Astrocyte of the cerebellum (primary cell): ENCODE data around the gene SEMA4D.
A peak's percentile ranks its signal among the peaks of the same experiment; 100 is the strongest.

Source experiments
- DNase-seq: peaks from one replicate; pipeline ENCODE4 v3.0.0-alpha.2; 2011; ENCODE audit warnings: low read depth
- H3K4me3 ChIP-seq: 2 replicates; pipeline ENCODE4 v1.5.1; 2011; ENCODE audit warnings: mild to moderate bottlenecking, low read depth, low read length, moderate library complexity
- CTCF ChIP-seq: IDR thresholded peaks from 2 replicates; pipeline ENCODE4 v1.5.1; 2012; ENCODE audit warnings: low read length, low read depth, moderate library complexity, mild to moderate bottlenecking; ENCODE audit errors: missing control alignments
- in situ Hi-C: cut with HindIII; loops from 2 replicates; pipeline ENCODE4 v1.10.0; 2017; ENCODE audit warnings: low sequenced_read_pairs

SEMA4D gene

GRCh38 chr9:89427621-89428221 is 70.2 kb downstream of the SEMA4D start:
- TF ChIP-seq CTCF, result no peak
- no peak overlapping the region for H3K4me3 ChIP-seq
- DNase-seq, result no peak
- in situ Hi-C loops, result no loop called here

GRCh38 chr9:89426384-89426961 is 71.4 kb downstream of the SEMA4D start:
- H3K4me3 ChIP-seq, result no peak overlapping the region
- in situ Hi-C loops, result no loop called here
- DNase-seq, result no peak
- no peak for TF ChIP-seq CTCF

GRCh38 chr9:89425921-89426383 is 72.0 kb downstream of the SEMA4D start:
- no peak overlapping the region for H3K4me3 ChIP-seq
- DNase-seq, result peak; percentile 70
- no peak for TF ChIP-seq CTCF
- in situ Hi-C loops, result no loop called here

- no peak for TF ChIP-seq CTCF
- DNase-seq, result no peak
- H3K4me3 ChIP-seq, result no peak overlapping the region
- in situ Hi-C loops, result no loop called here
Measured at GRCh38 chr9:89425024-89425805, 72.7 kb downstream of the SEMA4D start.

GRCh38 chr9:89422151-89422975 is 75.5 kb downstream of the SEMA4D start:
- no peak for DNase-seq
- in situ Hi-C loops, result no loop called here
- no peak for TF ChIP-seq CTCF
- no peak overlapping the region for H3K4me3 ChIP-seq

GRCh38 chr9:89421595-89421994 is 76.3 kb downstream of the SEMA4D start:
- no peak overlapping the region for H3K4me3 ChIP-seq
- TF ChIP-seq CTCF, result no peak
- in situ Hi-C loops, result no loop called here
- no peak for DNase-seq
